IPS DF 4.7 (cell line): ENCODE data around the gene WASF2.
"Not testable (repeated sequence)": the region's sequence is repeated elsewhere in the genome, so short reads cannot be mapped to it uniquely, and the experiment has no call there.

ENCODE experiments used
- DNase-seq: peaks from one replicate; pipeline ENCODE4 v3.0.0-alpha.2; 2013; ENCODE audit warnings: low spot score; ENCODE audit errors: extremely low read depth

Gene WASF2

DNA sequence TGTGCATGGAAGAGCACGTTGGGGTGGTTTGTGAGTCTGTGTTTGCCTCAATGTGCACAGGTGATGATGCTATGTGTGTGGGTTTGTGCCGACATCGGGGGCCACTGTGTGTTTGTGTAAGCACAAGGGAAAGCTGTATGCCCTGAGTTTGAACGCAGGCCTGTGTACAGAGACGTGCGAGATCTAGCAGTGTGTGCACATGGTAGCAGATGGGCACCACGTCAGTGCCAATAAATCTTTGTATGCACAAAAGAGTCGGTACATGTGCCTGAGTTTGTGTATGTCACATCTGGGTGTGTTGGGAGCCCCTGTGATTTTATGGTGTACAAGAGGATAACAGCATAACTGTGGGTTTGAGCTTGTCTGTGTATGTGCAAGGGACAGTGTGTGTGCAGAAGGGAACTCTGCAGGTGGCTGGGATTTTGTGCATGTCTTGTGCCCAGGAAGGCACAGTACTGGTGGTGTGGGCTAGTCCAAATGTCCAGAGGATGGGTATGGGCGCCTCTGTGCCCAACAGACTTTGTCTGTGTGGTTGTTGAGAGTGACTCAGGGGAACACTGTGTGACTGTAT, 32.0 kb upstream of the WASF2 start:
- no peak for DNase-seq

DNA sequence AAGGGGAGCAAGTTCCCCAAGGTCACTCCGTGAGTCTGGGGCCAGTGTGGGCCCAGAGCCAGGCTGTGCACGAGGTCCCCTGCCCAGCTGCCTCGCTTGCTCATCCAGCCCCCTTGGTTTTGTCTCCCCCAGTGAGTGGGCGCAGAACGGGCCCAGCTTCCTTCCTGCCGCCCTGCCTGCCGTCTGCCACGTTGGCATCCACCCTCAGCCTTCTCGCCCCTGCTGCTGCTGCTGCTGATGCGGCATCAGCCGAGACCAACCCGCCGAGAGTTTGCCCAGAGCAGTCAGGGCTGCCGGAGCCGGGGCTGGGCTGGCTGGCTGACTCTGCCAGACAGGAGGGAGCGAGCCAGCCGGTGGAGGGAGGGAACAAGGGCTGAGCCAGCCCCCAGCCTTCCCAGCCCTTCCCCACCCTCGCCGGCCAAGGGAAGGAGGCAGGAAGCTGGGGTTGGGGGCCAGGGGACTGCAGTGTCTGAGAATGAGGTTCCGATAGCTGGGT, 31.4 kb upstream of the WASF2 start:
- no peak for DNase-seq

DNA sequence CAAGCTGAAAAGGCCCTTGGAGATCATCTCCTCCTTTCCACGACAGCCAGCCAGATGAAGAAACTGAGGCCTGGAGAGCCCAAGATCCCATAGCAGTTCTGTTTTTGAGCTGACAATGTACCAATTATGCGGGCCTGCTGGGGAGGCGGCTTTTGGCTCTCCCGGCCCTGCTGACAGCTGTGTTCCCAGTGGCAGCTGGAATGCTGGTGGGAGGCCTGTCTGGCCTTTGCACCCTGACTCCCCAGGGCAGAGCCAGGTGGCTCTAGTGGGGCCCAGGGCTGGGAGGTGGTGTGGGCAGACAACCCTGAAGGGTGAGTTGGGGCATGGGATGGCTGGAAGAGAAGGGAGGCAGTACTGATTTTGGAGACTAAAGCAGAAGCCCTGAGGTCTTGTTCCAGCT, 30.7 kb upstream of the WASF2 start:
- DNase-seq, result no peak

DNA sequence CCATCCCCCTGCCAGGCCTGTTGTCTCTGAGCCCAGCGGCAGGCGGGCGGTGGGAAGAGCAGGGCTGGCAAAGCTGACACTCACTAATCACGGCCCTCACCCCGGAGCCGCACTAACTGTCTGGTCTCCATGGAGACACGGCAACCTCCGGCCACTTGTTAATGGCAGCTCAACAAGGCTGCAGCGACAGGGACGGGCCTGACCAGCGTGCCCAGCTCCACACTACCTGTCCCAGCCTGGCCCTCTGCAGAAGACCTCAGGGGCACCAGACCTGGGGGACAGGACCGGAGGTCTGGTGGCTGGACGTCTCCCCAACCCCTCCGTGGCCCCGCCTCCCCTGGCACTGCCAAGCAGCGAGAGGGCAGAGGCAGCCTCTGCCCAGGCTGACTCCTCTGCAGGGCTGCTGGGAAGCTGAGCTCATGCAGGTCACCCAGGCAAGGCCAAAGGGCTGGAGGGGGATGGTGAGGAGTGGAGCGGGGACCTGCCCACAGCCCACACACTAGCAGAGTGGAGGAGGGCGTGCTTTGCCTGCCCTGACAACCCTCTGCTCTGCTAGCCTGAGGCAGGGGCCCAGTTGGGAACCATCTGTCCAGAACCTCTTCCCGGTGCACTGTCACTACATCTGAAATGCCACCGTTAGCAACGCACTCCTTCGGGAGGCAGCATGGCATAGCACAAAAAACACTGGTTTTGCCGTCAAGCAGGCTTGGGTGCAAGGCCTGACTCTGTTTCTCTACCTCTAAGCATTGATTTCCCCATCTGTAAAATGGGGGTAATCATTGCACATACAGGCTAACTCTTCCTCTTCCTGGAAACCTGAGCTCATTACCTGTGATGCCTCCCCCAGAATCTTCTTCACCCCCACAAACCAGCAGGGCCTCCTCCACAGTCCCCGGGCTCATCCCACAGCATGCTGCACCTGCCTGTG, 29.6 kb upstream of the WASF2 start:
- no peak for DNase-seq

DNA sequence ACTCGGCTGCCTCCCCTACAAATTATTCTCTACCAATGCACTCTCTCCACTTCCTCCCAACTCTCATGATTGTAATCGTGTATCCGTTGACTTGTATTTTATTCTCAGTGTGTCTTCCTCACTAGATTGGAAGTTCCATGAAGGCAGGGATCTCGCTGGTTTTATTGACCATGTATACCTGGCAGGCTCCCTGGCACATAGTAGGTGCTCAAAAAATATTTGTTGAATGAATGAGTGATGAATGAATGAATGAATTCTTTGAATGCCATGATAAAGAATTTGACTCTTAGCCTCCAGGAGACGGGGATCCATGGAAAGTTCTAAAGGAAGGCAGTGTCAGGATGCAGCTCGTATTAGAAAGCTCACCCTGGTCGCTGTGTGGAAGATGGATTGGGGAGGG, 28.8 kb upstream of the WASF2 start:
- no peak for DNase-seq

DNA sequence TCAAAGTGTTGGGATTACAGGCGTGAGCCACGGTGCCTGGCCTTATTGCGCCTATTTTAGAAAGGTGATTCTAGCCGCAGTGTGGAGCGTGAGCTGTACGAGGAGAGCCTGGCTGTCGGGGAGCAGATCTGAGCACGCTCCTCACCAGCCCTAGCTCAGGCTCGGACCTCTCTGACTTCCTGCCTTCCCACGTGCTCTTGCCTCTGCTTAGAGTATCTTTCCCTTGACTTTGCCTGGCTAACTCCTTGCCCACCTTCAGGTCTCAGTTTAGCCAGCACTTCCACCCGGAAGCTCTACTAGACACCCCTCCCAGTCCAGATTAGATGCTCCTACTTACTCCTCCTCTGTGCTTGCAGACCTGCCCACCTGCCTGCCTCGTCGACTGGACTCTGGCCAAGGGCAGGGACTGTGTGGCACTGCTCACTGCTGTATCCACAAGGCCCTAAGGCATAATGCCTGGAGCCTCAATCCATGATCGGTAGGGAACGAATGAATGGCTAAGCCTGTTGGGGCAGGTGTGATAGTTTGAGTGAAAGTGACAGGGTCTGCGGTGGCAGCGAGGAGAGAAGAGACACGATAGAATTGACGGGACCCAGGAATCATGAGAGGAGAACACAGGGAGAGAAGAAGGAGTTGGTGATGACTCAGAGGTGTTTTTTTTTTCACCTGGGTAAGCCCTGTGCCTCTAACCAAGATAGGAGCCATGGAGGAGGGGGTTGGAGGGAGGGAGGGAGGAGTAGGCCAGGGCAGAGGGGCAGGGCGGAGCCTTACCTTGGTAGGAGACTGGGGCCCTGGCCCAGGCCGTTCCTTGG, 28.1 kb upstream of the WASF2 start:
- DNase-seq, result no peak

DNA sequence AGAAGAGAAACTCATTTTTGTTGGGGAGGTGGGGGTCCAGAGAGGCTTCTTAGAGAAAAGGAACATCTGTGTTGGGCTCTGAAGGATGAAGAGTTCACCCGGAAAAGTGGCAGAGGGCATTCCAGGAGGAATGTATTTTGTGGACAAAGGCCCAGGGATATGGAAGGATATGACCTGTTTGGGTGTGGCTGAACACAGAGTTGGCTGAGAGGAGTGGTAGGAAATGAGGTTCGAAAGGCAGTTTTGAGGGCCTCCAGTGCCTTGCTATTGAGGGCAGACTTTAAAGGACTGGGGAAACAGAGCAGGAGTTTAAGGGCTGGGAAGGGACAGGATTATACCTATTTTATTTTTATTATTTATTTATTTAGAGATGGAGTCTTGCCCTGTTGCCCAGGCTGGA, 27.3 kb upstream of the WASF2 start:
- no peak for DNase-seq

DNA sequence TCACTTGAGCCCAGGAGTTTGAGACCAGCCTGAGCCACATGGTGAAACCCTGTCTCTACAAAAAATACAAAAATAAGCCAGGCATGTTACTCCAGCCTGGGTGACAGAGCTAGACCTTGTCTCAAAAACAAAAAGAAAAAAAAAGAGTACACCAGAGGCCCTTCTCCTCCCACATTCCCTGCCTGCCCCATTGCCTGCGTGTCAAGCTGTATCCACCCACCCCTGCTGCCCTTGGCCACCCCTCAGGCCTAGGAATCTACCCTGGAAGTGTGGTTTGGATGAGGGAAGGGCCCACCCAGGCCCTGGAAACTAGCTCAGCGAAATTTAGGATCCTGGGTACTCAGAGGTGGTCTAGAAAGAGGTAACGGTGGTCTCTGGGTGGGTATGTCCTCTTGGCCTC, 25.7 kb upstream of the WASF2 start:
- no peak for DNase-seq

DNA sequence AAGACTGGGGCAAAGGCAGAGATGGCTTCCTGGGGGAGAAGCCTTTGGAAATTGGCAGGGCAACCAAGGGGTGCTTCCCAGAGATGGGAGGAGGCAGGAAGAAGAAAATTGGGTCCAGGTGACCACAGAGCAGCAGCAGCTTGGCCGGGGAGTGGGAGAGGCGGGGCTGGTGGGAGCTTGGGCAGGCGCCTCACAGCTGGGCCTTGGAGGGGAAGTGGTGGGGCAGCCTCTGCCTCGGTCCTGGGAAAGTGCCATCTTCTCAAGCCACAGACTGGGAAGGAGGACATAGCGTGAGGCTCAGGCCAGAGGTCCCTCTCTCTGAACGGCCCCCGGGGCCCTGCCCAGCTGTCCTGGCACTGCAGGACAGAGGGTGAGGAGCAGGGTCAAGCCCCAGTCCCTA, 24.0 kb upstream of the WASF2 start:
- no peak for DNase-seq

DNA sequence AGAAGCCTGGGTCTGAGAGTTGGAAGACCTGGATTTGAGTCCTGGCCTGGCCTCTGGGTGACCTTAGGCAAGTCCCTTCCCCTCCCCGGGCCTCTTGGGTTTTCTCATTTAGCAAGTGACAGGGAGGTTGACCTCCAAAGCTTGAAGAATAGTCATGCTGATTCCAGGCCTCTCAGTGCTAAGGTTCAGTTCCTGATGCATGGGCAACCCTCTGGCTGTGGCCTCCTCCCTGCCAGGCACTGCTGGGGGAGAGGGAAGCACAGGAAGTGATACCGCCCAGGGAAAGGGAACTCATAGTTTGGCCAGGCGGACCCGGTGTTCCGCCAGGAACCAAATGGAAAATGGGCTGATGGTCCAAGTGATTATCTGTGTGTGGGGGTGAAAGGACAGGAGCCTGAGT, 23.6 kb upstream of the WASF2 start:
- DNase-seq, result no peak

DNA sequence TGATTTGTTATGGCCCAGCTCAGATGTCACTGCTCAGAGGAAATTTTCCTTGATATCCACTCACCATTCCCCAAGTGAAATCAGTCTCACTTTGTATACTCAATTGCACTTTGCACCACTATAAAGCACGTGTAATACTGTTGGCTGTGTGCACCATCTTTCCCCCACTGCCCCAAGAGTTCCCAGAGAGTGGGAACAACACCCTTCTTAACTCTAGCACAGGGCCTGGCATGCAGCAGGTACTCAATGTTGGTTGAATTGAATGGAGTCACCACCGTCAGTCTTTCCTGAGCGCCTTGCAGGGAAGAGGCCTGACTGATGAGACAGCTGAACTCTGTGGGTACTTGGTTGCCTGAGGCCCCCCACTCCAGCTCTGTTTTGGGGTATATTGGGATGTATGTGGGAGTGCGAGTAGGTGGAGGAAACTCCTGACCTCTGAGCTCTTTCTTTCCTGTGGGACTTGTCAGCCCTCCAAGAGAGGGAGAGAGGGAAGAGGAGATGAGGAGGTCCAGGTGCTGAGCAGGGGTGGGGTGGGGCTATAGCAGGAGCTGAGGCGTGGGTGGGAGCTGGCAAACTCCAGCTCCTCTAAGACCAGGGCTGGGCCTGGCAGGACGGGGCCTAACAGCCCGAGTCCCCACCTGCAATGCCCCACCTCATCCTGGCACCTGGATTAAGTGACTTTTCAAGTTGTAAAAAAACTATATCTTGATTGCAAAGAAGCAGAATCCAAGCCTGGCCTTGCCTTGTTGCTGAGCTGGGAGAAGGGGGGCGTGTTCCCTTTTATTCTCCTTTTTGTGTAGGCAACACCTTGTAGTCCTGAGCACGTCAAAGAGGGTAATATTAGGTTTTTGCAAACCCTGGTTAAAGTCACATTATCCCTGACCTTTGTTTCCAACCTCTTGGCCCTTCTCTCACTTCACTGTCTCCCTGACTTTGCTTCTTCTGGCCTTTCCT, 19.4 kb upstream of the WASF2 start:
- DNase-seq, result no peak

DNA sequence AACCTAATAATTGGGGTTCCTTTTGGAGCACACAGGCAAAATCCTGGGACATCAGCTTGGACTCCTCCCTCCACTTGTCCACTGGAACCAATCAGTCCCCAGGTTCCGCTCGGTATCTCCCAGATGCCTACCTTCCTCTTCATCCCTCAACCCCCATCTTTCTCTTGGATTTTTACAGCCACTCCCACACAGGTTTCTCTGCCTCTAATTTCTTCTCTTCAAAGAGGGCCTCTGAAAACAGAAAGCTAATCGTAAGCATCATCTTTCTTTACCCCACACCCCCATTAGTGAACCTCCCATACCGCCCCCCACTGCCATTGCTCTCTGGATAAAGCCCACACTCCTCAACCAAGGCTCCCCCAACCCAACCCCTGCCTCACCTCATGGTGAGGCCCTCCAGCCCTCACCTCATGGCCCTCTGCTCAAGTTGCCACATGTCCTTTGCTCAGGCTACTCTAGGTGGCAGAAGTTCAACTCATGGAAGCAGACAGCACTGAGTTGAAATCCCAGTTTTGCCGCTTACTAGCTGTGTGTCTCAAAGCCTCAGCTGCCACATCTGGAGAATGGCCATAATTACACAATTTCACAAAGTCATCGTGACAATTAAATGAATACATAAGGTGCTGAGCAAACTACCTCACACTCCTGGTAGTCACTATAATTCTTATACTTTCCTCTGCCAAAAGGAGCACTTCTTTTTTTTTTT, 18.1 kb upstream of the WASF2 start:
- DNase-seq, result no peak

DNA sequence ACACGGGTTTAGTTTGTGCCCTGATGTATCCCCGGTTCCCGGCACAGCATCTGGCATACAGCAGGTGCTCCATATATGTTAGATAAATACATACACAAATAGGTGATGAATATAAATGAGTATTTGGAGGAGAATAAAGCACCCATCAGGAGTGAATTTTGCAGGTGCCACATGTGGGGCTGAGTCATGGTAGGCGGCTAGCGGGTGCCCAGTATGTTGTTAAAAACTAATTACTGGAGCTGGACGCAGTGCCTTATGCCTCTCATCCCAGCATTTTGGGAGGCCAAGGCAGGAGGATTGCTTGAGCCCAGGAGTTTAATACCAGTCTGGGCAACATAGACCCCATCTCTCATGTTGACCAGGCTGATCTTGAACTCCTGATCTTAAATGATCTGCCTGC, 16.7 kb upstream of the WASF2 start:
- no peak for DNase-seq

DNA sequence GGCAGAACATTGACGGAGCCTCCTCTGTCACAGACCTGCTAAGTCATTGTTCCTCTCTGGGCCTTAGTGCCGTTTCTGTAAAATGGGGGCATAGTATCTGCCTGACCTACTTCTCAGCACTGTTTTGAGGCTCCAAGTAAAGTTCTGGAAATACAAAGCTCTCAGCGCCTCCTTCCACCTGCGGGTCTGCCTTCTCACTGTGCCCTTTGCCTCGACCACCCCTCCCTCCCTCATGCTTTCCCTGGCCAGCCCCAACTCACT, 15.4 kb upstream of the WASF2 start:
- DNase-seq, result no peak

DNA sequence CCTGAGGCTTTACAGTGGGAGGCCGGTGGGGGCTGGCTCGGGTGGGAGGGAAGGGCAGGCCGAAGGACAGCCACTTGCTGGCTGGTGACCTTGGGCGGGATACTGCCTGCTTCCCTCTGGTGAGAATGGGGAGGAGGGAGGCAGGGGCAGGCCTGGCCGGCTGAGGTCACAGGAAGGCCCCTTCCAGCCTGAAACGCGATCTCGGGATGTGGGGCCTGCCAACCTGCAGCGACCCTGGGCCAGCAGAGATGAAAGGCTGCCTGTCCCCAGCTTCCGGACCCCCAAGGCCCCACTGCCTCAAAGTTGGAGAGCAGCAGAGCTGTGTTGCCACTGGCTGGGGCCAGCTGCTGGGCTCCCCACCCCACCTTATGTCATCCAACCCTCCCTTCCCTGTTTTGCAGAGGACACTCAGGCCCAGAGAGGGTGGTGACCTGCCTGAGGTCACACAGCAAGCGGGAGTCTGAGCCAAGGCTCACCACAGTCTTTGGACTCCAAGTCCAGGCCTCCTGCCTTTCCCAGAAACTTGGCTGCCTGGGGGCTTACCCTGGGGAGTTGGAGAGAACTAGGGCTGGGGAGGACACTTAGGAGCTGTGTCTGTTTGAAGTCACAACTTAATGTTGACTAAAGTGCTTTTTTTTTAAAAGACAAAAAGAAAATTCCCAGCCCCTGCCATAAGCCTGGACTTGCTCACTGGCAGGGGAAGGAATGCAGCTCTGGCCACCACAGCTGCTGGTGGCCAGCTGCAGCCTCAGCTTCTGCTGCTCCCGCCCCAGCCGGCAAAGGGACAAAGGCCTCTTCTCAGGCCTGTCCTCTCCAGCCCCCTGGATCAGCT, 14.8 kb upstream of the WASF2 start:
- no peak for DNase-seq

DNA sequence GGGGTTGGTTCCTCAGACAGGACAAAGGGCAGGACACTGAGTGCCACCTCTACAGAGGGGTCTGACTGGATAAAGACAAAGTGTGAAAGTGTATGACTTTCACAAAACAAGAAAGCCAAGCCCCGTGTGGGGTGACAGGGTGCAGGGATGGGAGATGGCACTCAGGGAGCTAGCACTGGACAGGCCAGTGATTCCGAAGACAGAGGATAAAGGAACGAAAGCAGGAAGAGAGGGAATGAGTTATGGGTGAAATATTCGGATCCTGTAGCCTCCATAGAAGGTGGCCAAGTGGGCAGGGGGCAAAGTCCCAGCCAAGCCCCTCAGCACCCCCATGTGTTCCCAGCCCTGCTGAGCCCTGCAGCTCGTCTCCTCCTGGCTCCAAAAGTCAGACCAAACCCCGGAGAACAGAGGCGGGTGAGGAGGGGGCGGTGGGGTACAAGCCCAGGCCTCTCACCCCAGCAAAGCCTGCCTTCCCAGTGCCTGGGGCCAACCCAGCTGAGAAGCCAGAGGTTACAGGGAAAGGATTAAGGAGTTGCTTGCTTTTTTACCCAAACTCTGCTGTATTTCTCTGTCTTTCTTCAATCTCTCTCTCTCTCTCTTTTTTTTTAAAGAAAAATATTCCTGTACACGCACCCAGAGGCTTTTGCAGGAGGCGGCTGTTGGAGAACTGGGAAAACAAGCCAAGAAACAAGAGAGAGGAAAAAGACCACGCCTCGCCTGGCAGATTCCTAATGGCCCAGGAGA, 14.0 kb upstream of the WASF2 start:
- DNase-seq, result no peak

DNA sequence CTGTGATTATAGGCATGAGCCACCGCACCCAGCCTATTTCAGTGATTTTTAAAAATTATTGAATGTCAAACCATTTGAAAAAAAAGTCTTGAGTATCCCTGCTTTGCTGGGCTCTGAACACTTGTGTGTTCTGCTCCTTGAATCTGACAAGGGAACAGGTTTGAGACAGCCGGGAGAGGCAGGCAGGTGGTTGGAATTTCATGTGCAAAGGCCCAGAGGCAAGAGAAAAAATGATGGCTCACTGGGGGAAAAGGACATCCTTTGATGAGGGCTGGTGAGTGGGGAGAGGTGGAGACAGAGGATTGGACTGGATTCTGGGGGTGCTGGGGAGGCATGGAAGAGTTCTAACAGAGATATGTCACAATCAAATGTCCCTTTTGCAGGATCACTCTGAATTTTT, 13.1 kb upstream of the WASF2 start:
- DNase-seq, result no peak

DNA sequence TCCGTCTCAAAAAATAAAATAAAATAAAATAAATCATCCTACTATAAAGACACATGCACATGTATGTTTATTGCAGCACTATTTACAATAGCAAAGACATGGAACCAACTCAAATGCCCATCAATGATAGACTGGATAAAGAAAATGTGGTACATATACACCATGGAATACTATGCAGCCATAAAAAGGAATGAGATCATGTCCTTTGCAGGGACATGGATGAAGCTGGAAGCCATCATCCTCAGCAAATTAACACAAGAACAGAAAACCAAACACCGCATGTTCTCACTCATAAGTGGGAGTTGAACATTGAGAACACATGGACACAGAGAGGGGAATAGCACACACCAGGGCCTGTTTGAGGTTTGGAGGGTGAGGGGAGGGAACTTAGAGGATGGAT, 11.2 kb upstream of the WASF2 start:
- DNase-seq, result not testable (repeated sequence)

DNA sequence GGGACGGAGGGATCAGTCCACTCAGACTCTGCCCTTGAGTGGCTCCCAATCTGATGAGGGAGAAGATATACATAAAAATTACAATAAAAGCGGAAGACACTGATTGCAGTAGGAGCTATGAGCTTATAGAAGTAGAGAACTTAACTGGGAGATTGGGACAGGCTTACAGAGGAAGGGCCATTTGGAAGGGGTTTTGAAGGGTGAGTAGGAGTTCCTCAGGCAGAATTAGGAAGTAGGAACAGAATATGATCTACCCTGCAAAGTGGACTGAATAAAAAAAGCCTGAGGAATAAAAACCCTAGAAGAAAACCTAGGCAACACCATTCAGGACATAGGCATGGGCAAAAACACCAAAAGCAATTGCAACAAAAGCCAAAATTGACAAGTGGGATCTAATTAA, 9.2 kb upstream of the WASF2 start:
- DNase-seq, result no peak
